WTC11 (cell line): ENCODE results near the gene PGAM1.

Experiments used
- FOXJ3 ChIP-seq: sonication (generic); formaldehyde crosslinking; IDR thresholded peaks from 2 replicates; pipeline ENCODE4 v1.9.0; 2021; ENCODE audit warnings: missing genetic modification reagents, mild to moderate bottlenecking, borderline replicate concordance
- NFATC4 ChIP-seq: fragments of 250-450 bp; sonication (Bioruptor Pico); IDR thresholded peaks from 2 replicates; pipeline ENCODE4 v1.9.0; 2021; ENCODE audit warnings: mild to moderate bottlenecking
- SMAD4 ChIP-seq: sonication (generic); formaldehyde crosslinking; IDR thresholded peaks from 2 replicates; pipeline ENCODE4 v1.8.0; 2022; ENCODE audit warnings: mild to moderate bottlenecking, missing genetic modification reagents
- TF ChIP-seq, protein P1 (sequence below): fragments of 200-600 bp; IDR thresholded peaks from 2 replicates; pipeline ENCODE4 v1.8.0; 2022; ENCODE audit warnings: antibody characterized with exemption
- TF ChIP-seq, protein P2 (sequence below): sonication (generic); formaldehyde crosslinking; IDR thresholded peaks from 2 replicates; pipeline ENCODE4 v1.8.1; 2022; ENCODE audit warnings: low read depth, missing genetic modification reagents, borderline replicate concordance

DNA sequence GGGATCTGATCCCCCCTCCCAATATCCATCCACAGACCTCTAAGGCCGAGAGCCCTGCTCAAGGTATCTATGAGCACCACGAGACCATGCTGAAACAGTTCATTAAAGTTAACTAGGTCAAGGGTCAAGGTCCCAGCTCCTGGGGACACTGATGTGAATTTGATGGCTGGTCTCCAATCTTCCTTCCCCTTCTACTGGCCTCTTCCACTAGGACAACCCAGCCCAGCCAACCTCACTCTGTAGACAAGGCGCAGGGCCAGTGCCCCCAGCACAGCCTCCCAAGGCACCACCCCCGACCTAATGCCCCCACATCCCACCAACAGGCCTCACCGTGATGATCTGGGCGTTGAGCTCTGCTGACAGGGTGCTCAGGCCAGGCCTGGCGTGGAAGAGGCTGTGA lies 40.4 kb upstream of the PGAM1 start:
- TF ChIP-seq, protein P1, sequence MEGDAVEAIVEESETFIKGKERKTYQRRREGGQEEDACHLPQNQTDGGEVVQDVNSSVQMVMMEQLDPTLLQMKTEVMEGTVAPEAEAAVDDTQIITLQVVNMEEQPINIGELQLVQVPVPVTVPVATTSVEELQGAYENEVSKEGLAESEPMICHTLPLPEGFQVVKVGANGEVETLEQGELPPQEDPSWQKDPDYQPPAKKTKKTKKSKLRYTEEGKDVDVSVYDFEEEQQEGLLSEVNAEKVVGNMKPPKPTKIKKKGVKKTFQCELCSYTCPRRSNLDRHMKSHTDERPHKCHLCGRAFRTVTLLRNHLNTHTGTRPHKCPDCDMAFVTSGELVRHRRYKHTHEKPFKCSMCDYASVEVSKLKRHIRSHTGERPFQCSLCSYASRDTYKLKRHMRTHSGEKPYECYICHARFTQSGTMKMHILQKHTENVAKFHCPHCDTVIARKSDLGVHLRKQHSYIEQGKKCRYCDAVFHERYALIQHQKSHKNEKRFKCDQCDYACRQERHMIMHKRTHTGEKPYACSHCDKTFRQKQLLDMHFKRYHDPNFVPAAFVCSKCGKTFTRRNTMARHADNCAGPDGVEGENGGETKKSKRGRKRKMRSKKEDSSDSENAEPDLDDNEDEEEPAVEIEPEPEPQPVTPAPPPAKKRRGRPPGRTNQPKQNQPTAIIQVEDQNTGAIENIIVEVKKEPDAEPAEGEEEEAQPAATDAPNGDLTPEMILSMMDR = no peak
- TF ChIP-seq NFATC4 (CRISPR knock-in tag) = no peak
- no peak for TF ChIP-seq FOXJ3 (CRISPR knock-in tag)
- TF ChIP-seq, protein P2, sequence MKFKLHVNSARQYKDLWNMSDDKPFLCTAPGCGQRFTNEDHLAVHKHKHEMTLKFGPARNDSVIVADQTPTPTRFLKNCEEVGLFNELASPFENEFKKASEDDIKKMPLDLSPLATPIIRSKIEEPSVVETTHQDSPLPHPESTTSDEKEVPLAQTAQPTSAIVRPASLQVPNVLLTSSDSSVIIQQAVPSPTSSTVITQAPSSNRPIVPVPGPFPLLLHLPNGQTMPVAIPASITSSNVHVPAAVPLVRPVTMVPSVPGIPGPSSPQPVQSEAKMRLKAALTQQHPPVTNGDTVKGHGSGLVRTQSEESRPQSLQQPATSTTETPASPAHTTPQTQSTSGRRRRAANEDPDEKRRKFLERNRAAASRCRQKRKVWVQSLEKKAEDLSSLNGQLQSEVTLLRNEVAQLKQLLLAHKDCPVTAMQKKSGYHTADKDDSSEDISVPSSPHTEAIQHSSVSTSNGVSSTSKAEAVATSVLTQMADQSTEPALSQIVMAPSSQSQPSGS (CRISPR knock-in tag) = no peak
- TF ChIP-seq SMAD4 (CRISPR knock-in tag) = no peak
